Suppressor macrophage treated with lipopolysaccharide for 4 hours (primary cell): ENCODE data around the gene HEXD.

Source experiments
- DNase-seq: peaks from one replicate; pipeline ENCODE4 v3.0.0-alpha.2; 2020

HEXD gene

GRCh38 chr17:82382933-82383255, 35.3 kb upstream of the HEXD start:
- no peak for DNase-seq

GRCh38 chr17:82383411-82383810, 34.7 kb upstream of the HEXD start:
- DNase-seq = no peak

DNA sequence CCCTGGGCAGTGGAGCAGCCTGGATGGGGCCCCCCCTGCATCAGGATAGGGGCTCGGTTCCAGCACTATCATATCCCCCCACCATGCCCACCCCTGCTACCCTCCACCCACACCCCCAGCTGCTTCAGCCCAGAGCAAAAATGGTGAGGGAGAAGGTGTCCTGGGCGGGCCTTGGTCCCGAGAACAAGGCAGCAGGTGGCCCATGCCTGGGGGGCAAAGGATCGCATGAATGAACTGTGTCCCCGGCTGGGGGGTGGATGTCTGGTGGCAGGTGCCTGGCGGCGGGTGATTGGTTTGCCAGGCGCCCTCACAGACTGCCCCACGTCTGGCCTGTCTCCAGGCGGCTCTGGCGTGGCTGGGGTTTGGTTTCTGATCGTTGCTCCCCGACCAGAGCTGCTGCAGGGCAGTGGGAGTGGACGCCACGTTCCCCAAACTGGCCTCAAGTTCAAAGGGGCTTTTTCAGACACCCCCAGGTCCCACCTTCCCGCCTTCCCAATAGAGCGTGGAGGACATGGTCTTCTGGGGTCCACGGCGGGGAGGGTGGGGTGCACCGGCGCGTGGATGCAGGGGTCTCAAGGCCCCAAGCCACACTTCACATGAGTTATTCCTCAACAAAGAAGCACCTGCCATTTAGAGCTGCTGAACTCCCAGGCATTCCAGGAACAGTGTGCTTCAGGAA, 34.0 kb upstream of the HEXD start:
- DNase-seq = no peak

DNA sequence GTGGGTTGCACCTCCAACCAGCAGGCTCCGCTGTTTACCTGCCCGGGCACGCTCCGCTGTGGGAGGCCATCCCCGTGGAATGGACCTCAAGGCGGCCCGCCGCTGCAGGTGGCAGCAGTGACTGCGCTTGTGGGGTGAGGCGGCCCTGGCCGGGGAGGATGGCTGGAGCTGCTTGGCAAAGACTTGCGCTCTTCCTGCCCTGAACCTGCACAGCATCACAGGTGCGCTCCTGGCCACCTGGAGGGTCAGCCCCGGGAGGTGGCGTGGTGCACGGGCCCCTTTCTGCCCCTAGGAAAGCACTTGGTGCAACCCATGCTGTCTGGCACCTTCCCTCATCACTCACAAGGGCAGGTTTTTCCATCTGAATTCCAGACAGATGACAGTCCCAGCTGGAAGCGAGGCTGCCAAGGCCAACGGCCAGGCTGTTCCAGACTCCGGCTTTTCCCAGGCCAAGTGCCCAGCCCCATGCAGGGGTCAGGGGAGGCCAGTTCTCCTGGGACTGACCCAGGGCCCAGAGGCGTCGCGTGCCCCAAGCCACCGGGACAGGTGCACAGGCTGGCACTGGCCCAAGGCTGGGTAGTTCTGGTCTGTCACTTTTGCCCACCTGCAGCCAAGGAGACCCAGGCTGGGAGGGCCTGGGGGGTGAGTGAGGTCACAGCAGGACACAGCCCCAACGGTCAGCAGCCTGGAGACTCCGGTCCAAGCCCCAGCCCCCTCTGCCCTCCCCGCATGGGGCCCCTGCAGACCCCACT, 33.2 kb upstream of the HEXD start:
- no peak for DNase-seq

- DNase-seq = no peak
These were observed 32.4 kb upstream of the HEXD start for GRCh38 chr17:82385559-82386254.

DNA sequence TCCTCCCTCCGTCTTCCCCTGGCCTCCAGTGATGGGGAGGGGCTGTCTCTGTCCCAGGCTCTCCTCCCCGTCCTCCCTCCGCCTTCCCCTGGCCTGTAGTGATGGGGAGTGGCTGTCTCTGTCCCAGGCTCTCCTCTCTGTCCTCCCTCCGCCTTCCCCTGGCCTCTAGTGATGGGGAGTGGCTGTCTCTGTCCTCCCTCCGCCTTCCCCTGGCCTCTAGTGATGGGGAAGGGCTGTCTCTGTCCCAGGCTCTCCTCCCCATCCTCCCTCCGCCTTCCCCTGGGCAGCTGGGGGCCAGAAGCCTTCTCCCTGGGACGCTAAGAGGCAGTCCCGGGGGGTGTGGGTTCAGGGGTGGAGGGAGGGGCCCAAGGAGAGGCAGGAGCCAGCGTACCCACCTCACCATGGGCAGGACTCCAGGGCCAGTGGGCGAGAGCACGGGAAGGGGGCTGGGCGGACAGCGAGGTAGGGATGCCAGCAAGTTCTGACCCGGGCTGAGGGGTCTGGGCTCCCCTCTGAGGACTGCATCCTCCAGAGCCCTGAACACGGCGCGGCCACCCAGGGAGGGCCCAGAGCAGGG, 31.8 kb upstream of the HEXD start:
- no peak for DNase-seq

DNA sequence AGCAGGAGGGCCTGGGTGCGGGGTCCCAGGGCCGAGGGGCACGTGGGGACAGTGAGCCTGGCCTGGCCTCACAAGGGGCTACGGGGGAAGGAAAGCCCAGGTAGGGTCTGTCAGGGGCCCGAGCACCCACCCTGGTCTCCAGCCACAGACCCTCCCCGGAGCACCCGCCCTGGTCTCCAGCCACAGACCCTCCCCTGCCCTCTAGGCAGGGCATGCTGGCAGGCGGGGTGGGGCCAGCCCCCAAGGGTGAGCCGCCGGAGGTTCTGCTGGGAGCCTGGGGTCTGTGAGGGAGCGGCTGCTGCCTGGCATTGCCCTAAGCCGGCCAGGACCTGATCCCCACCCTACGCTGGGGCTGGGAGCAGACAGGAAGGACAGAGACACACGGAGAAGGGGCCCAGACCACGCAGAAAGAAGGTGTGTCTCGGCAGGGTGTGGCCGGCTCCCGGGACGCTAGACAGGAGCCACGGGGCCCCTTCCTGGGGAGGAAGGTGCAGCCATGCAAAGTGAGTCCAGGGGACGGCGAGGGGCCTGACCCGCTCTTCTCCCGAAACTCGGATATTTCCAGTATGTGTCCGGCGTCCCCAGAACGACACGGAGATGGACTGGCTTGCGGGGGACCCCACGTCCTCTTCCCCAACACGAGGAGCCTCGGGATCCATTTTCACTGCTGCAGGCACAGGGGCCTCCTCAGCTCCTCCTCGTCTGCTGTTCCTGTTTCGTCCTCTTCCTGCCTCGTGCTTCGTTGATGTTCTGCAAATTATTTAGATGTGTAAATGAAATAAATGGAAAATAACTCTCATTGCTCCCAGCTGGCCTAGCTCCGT, 31.1 kb upstream of the HEXD start:
- DNase-seq = no peak

DNA sequence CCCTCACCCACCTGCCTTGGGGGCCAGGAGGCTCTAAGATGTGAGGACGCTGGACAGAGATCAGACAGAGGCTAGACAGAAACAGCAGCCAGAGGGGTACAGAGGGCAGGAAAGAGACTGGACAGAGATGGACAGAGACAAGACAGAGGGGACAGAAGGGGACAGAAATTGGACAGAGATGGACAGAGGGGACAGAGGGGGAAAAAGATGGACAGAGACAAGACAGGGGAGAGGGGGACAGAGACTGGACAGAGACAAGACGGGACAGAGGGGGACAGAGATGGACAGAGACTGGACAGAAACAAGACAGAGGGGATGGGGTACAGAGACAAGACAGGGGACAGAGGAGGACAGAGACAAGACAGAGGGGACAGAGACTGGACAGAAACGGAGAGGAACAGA, 30.4 kb upstream of the HEXD start:
- DNase-seq = no peak

DNA sequence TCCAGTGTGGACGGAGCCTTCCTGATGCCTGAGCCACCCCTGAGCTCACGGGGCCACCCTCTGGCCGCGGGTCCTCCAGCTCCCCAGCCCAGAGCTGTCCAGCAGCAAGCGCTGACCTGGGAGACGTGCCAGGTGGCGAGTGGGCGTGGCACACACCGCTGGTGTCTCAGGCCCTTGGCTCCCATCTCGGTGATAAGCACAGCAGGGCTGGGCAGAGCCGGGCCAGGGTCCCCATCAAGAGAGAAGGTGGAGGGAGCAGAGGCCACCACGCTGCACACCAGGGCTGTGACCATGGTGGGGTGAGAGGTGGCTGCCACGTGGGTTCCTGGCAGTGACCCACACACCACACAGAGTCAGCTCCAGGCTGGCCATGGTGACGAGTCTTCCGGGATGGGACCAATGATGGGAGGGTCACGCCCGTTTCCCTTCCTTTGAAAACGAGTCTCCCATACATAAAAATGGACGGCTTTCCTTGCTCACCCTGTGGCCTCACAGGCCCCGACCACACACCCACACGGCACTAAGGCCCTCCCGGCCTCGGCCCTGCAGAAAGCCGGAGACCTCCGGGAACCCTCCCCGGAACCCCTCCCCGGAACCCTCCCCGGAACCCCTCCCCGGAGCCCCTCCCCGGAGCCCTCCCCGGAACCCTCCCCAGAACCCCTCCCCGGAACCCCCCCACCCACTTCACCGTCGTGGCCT, 29.8 kb upstream of the HEXD start:
- DNase-seq = no peak

GRCh38 chr17:82388922-82389283, 29.2 kb upstream of the HEXD start:
- DNase-seq = no peak

GRCh38 chr17:82389379-82389778, 28.8 kb upstream of the HEXD start:
- DNase-seq = no peak

- no peak for DNase-seq
These were observed 27.9 kb upstream of the HEXD start for GRCh38 chr17:82390015-82390859.

DNA sequence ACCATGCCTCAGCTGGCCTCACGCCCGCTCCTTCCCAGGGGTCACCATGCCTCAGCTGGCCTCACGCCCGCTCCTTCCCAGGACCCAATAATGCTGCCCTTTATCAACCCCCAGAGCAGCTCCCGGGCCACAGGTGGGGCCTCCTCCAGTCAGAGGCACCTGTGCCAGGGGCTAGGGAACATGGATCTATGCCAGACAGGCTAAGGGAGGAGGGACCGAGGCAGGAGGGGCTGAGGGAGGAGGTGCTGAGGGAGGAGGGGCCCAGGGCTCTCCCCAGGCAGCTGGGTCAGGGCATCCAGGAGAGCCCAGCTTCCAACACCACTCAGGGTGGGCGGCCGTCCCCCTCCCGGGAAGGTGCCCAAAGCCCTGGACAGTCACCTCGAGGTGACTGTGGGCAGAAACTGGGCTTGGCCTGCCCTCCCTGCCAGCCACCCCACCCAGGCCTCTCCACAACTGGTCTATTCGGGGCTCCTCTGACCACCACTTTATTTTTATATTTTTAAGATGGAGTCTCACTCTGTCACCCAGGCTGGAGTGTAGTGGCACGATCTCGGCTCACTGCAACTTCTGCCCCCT, 27.2 kb upstream of the HEXD start:
- no peak for DNase-seq

DNA sequence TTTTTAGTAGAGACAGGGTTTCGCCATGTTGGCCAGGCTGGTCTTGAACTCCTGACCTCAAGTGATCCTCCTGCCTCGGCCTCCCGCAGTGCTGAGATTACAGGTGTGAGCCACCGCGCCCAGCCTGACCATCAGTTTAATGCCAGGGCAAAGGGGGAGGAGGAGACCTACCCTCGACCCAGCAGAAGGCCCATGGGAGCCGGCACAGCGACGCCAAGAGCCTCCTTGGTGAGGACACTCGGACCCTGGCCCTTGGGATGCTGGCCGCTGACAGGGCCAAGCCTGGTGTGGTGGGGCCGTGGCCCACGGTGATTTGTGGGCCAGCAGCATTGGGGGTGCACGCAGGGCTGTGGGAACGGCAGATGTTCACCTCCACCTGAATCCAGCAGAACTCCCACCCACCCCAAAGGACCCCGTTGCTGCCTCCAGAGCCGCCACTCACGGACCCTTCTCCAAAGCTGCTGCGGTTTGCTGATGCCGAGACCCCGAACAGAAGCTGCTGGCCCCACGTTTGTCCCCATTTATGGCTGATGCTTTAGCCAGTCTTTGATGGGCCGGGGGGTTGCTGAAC, 26.6 kb upstream of the HEXD start:
- no peak for DNase-seq

- DNase-seq = no peak
These were observed 25.8 kb upstream of the HEXD start for GRCh38 chr17:82392209-82392920.

GRCh38 chr17:82392941-82393340, 25.2 kb upstream of the HEXD start:
- no peak for DNase-seq

DNA sequence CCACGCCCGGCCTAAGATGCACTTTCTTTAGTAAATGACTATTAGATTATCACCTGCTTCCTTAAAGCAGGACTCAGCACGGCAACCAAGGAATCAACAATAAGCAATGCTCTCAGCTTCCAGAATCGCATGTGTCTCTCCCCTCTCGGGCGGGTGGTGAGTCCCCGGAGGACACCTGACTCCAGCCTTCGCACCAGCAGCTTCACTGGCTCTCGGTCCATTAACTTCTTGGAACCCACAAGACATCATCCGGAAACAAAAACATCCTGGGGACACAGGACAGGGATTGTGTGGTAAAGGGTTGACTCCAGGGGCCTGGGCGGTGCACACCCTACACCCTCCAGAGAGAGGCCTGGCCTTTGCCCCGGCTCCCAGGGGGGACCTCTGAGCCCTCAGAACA, 23.9 kb upstream of the HEXD start:
- no peak for DNase-seq

GRCh38 chr17:82396601-82397435, 21.3 kb upstream of the HEXD start:
- peak; percentile 45 for DNase-seq
